HCT116 (cell line): ENCODE results near the gene PPP2R5B. TPM values are rescaled to one million over a fixed set of nuclear protein-coding genes. Genes with fewer than 3 reads are reported as not detected.

ENCODE experiments used
- ATAC-seq: fragments of 200-7000 bp; cut with Tn5 transposase; 2 replicates; pipeline ENCODE4 v1.9.1; 2020; ENCODE audit warnings: mild to moderate bottlenecking, moderate library complexity
- BruUV-seq: library from RNA; stranded (reverse); fragments of 400-500 nt; replicated peaks from 2 replicates; lab custom pipeline; 2021; lab: Mats Ljungman, UMichigan
- CTCF ChIA-PET: fragments of 300-600 bp; sonication (Branson Sonifier 250); formaldehyde crosslinking; loops from one replicate; lab custom pipeline; 2021; ENCODE audit warnings: antibody characterized with exemption; lab: Charles Lee
- POLR2A ChIA-PET: fragments of 300-600, 350-600 bp; sonication (Branson Sonifier 250); formaldehyde crosslinking; loops from one replicate; lab custom pipeline; 2021; ENCODE audit warnings: antibody characterized with exemption; lab: Charles Lee
- RAD21 ChIA-PET, 2 experiments: fragments of 300-600 bp; sonication (Branson Sonifier 250); formaldehyde crosslinking; loops; one replicate each; lab custom pipeline; 2023; ENCODE audit warnings: low total read pairs in 2 of 2; ENCODE audit not compliant: uncharacterized antibody in 2 of 2, unreplicated experiment in 2 of 2, low non-redundant PET in 1 of 2; lab: Charles Lee
- DNase-seq: peaks from one replicate; pipeline ENCODE4 v3.0.0-alpha.2; 2010; ENCODE audit warnings: low read depth, low spot score
- H2AFZ ChIP-seq: fragments of 200-600 bp; shearing (Covaris generic), sonication (generic); 2 replicates; pipeline ENCODE4 v1.6.1; 2017; ENCODE audit warnings: low read depth, mixed run types, mixed read lengths, antibody characterized with exemption, low read length; ENCODE audit not compliant: poor library complexity, severe bottlenecking
- H3K27ac ChIP-seq: 2 replicates; pipeline ENCODE4 v1.5.1; 2012; ENCODE audit warnings: low read depth, low read length
- H3K27me3 ChIP-seq: fragments of 200-600 bp; sonication (generic); 2 replicates; pipeline ENCODE4 v1.6.1; 2016; ENCODE audit warnings: mixed run types, low read length, mixed read lengths; ENCODE audit not compliant: insufficient read depth
- H3K36me3 ChIP-seq, 2 experiments: fragments of 200-500 bp in 1 of 2; fragments of 200-600 bp in 1 of 2; sonication (Bioruptor generic) in 1 of 2; sonication (generic) in 1 of 2; 2 replicates each; pipeline versions ENCODE4 v1.5.1 to v1.6.1; 2014 to 2016; ENCODE audit warnings: low read length in 2 of 2, inconsistent platforms in 1 of 2, mixed read lengths in 1 of 2, mixed run types in 1 of 2; ENCODE audit not compliant: insufficient read depth in 2 of 2, control insufficient read depth in 1 of 2
- H3K4me1 ChIP-seq, 2 experiments: fragments of 200-600 bp in 1 of 2; sonication (generic) in 1 of 2; 2 replicates each; pipeline versions ENCODE4 v1.5.1 to v1.6.1; 2012 to 2017; ENCODE audit warnings: low read length in 2 of 2, inconsistent platforms in 1 of 2, mild to moderate bottlenecking in 1 of 2, mixed read lengths in 1 of 2, mixed run types in 1 of 2, moderate library complexity in 1 of 2; ENCODE audit not compliant: insufficient read depth in 2 of 2, control insufficient read depth in 1 of 2
- H3K4me2 ChIP-seq: fragments of 200-600 bp; sonication (generic); 2 replicates; pipeline ENCODE4 v1.6.1; 2017; ENCODE audit warnings: mixed run types, low read length, mixed read lengths
- H3K4me3 ChIP-seq, 2 experiments: fragments of 200-600 bp in 1 of 2; sonication (generic) in 1 of 2; replicated peaks in 1 of 2; 2 replicates each; pipeline ENCODE4 v1.5.1; 2011 to 2016; ENCODE audit warnings: low read length in 2 of 2, control low read depth in 1 of 2, low read depth in 1 of 2, mild to moderate bottlenecking in 1 of 2, mixed read lengths in 1 of 2, mixed run types in 1 of 2
- H3K79me2 ChIP-seq: fragments of 200-600 bp; sonication (generic); 2 replicates; pipeline ENCODE4 v1.6.1; 2017; ENCODE audit warnings: mild to moderate bottlenecking, mixed run types, low read length, moderate library complexity, mixed read lengths; ENCODE audit not compliant: insufficient read depth
- H3K9ac ChIP-seq: fragments of 200-600 bp; sonication (generic); 2 replicates; pipeline ENCODE4 v1.6.1; 2016; ENCODE audit warnings: low read length, mixed read lengths
- H3K9me2 ChIP-seq: fragments of 200-600 bp; sonication (generic), shearing (Covaris generic); 2 replicates; pipeline ENCODE4 v1.6.1; 2017; ENCODE audit warnings: mixed run types, mild to moderate bottlenecking, moderate library complexity; ENCODE audit not compliant: insufficient read depth
- H3K9me3 ChIP-seq, 2 experiments: fragments of 200-500 bp in 1 of 2; fragments of 200-600 bp in 1 of 2; sonication (Bioruptor generic) in 1 of 2; sonication (generic) in 1 of 2; 2 replicates each; pipeline ENCODE4 v1.6.1; 2014 to 2017; ENCODE audit warnings: low read length in 2 of 2, mixed read lengths in 2 of 2, inconsistent platforms in 1 of 2, low read depth in 1 of 2, mild to moderate bottlenecking in 1 of 2, mixed run types in 1 of 2, moderate library complexity in 1 of 2; ENCODE audit not compliant: control insufficient read depth in 1 of 2, insufficient read depth in 1 of 2
- H4K20me1 ChIP-seq: fragments of 200-600 bp; sonication (generic), shearing (Covaris generic); 2 replicates; pipeline ENCODE4 v1.6.1; 2017; ENCODE audit warnings: mixed run types, mild to moderate bottlenecking, moderate library complexity; ENCODE audit not compliant: insufficient read depth
- ATF3 ChIP-seq: IDR thresholded peaks from 2 replicates; pipeline ENCODE4 v1.6.1; 2012
- CBX3 ChIP-seq: IDR thresholded peaks from 2 replicates; pipeline ENCODE4 v1.6.1; 2012; ENCODE audit warnings: low read depth
- EZH2phosphoT487 ChIP-seq: fragments of 200-600 bp; IDR thresholded peaks from 2 replicates; pipeline ENCODE4 v1.6.1; 2018; ENCODE audit warnings: antibody characterized with exemption, borderline replicate concordance
- FOSL1 ChIP-seq: IDR thresholded peaks from 2 replicates; pipeline ENCODE4 v1.6.1; 2012; ENCODE audit warnings: low read depth
- REST ChIP-seq: IDR thresholded peaks from 2 replicates; pipeline ENCODE4 v1.6.1; 2012; ENCODE audit warnings: low read depth
- SIN3A ChIP-seq: IDR thresholded peaks from 2 replicates; pipeline ENCODE4 v1.6.1; 2012; ENCODE audit warnings: low read depth
- ZFX ChIP-seq: fragments of 450-650 bp; IDR thresholded peaks from 2 replicates; pipeline ENCODE4 v1.6.1; 2017
- intact Hi-C: fragments of 100-400 bp; cut with micrococcal nuclease; formaldehyde crosslinking; loops from 2 replicates; pipeline ENCODE4 v1.10.0; 2022
- total RNA-seq: library from RNA; stranded (reverse); gene quantifications from one replicate; pipeline ENCODE4 v1.2.1, GENCODE V29; 2021; ENCODE audit not compliant: unreplicated experiment

The PPP2R5B gene
- total RNA-seq, 1 experiment from 2014 or later = 10.9 TPM

- POLR2A ChIA-PET = no interaction called here
- BruUV-seq = no TSS peak
Observed at GRCh38 chr11:64897381-64898075, 27.0 kb upstream of the PPP2R5B start.

More at GRCh38 chr11:64897381-64898075, 27.0 kb upstream of the PPP2R5B start:
- Histone ChIP-seq H3K9ac (no peak overlapping the region), H3K4me3 (no peak overlapping the region)
- TF ChIP-seq REST = no peak
- TF ChIP-seq EZH2phosphoT487 = no peak
- TF ChIP-seq CBX3 = no peak
- TF ChIP-seq FOSL1 = no peak
- TF ChIP-seq SIN3A = no peak
- TF ChIP-seq ATF3 = no peak
- no peak for TF ChIP-seq ZFX
- TF ChIP-seq, all 23 proteins: peak for 0
- H3K27ac ChIP-seq = no peak overlapping the region
- ATAC-seq (no peak), DNase-seq (no peak)
- H3K9me2 ChIP-seq = no peaks in the 10 kb centered on the region
- no peak overlapping the region for H3K4me2 ChIP-seq
- H3K36me3 ChIP-seq = no peaks in the 10 kb centered on the region
- H2AFZ ChIP-seq = no peak overlapping the region
- H3K4me1 ChIP-seq = peaks cover 0 to 22% of the 10 kb centered on the region in 2 experiments; a peak in 2 of 4 replicates
- no peaks in the 10 kb centered on the region for H3K9me3 ChIP-seq
- H4K20me1 ChIP-seq = no peaks in the 10 kb centered on the region
- RAD21 ChIA-PET = no interaction called here
- CTCF ChIA-PET = no interaction called here
- no peaks in the 10 kb centered on the region for H3K27me3 ChIP-seq
- no peaks in the 10 kb centered on the region for H3K79me2 ChIP-seq
- intact Hi-C loops = no loop called here
